Urothelium cell line (cell line): ENCODE measurements around the gene TOLLIP.

ENCODE experiments used
- DNase-seq: peaks from one replicate; pipeline ENCODE4 v3.0.0; 2011; ENCODE audit warnings: low spot score, mixed read lengths
- FAIRE-seq: peaks from 2 replicates; lab custom pipeline; 2011; peaks lifted over from hg19 to GRCh38; lab: Jason Lieb, UNC

The TOLLIP gene

DNA sequence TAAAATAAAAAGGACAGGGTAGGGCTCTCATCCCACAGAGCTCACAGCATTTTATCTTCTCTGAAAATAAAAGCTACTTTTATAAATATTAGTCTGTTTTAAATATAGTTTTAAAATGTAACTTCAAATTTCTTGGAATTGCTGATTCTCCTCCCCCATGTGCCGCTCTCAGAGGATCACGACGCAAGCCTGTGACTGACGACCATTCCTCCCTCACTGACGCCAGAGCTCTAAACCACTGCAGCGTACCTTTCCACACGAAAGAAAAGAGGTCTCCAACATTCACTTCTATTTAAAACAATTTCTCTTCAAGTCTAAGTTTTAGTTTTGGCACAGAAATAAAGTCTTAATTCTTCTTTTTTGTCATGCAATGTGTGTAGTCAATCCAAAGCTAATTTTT lies 9.3 kb downstream of the TOLLIP start:
- FAIRE-seq (no peak), DNase-seq (no peak)

GRCh38 chr11:1299621-1300020 lies 9.8 kb downstream of the TOLLIP start:
- no peak for FAIRE-seq
- no peak for DNase-seq

DNA sequence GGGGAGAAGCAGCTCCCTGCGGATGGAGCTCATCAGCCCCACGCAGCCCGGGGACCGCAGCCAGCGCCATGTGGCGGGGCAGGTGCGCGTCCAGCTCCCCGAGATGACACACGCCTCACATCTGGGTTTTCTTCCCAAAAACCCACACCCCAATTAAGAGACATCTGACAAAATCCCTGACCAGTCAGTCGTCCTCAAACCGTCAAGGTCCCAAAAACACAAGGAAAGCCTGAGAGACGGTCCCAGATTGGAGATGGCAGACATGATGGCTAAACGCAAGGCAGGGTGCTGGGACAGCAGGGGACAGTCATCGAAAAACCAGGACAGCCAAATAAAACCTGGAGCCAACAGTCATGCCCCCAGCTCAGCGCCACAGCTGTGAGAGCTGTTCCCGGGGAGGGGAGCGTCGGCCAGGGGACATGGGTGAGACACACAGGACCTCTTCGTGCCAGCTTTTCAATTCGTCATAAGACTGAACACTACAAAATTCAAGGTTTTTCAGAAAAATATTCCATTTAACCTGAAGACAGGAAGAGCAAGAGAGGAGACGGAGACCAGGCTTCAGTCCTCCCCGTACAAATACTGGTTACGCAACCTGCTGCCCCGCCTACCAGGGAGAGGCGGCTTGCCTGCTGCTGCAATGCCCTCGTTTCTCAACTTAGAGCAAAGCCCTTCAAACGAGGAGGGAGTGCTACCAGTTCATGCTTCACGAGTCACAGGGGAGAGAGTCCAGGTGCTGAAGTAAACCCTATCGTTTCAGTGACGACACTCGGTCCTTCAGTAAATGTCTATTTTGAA lies 10.5 kb downstream of the TOLLIP start:
- DNase-seq (no peak), FAIRE-seq (no peak)

GRCh38 chr11:1297576-1298473 lies 11.6 kb downstream of the TOLLIP start:
- DNase-seq (no peak), FAIRE-seq (no peak)

GRCh38 chr11:1297011-1297575 lies 12.3 kb downstream of the TOLLIP start:
- DNase-seq (no peak), FAIRE-seq (no peak)

GRCh38 chr11:1296287-1296686 lies 13.1 kb downstream of the TOLLIP start:
- FAIRE-seq, result no peak
- no peak for DNase-seq

DNA sequence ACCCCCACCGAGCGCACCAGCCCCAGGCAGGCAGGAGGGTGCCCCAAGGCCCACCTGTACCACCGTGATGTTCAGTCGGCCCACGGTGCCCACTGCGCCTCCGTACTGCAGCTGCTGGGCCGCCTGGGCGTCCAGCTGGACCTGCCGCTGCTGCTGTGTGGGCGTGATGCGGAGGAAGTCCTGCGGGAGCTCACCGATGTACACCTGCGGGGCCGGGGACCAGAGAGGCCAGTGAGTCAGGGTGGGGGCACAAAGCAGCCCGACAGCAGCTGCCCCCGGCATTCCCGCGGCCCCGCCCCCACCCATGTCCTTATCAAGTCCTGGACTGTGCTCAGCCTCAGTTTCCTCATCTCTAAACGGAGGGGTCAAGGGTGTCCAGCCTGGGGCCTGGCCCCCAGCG lies 13.8 kb downstream of the TOLLIP start:
- FAIRE-seq, result no peak
- DNase-seq, result no peak

GRCh38 chr11:1295086-1295485 lies 14.3 kb downstream of the TOLLIP start:
- FAIRE-seq, result no peak

GRCh38 chr11:1293619-1294015 lies 15.8 kb downstream of the TOLLIP start:
- DNase-seq (no peak), FAIRE-seq (no peak)

More at GRCh38 chr11:1295086-1295485, 14.3 kb downstream of the TOLLIP start:
- no peak for DNase-seq

GRCh38 chr11:1292644-1293618 lies 16.5 kb downstream of the TOLLIP start:
- no peak for DNase-seq
- FAIRE-seq, result no peak

- no peak for DNase-seq
- no peak for FAIRE-seq
Observed at GRCh38 chr11:1292018-1292643, 17.3 kb downstream of the TOLLIP start.

DNA sequence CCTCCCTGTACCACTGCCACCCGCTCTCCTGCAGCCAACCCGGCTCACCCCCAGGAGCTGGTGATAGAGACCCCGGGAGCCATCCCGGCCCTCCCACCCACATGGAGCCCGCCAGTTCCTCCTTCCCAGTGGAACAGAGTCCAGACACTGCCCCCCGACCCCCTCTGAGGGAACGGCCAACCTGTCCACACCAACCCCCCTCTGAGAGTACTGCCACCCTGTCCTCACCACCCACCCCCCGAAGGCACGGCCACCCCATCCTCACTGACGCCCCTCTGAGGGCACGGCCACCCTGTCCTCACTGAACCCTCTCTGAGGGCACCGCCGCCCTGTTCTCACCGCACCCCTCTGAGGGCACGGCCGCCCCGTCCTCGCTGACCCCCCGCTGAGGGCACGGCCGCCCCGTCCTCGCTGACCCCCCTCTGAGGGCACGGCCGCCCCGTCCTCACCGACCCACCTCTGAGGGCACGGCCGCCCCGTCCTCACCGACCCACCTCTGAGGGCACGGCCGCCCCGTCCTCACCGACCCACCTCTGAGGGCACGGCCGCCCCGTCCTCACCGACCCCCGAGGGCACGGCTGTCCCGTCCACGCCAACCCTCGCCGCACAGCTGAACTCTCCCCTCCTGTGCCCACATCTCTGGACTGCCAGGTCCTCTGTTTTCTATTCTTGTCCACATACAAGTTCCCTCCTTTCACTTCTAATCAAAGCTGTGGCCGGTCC lies 18.0 kb downstream of the TOLLIP start:
- FAIRE-seq (no peak), DNase-seq (no peak)

DNA sequence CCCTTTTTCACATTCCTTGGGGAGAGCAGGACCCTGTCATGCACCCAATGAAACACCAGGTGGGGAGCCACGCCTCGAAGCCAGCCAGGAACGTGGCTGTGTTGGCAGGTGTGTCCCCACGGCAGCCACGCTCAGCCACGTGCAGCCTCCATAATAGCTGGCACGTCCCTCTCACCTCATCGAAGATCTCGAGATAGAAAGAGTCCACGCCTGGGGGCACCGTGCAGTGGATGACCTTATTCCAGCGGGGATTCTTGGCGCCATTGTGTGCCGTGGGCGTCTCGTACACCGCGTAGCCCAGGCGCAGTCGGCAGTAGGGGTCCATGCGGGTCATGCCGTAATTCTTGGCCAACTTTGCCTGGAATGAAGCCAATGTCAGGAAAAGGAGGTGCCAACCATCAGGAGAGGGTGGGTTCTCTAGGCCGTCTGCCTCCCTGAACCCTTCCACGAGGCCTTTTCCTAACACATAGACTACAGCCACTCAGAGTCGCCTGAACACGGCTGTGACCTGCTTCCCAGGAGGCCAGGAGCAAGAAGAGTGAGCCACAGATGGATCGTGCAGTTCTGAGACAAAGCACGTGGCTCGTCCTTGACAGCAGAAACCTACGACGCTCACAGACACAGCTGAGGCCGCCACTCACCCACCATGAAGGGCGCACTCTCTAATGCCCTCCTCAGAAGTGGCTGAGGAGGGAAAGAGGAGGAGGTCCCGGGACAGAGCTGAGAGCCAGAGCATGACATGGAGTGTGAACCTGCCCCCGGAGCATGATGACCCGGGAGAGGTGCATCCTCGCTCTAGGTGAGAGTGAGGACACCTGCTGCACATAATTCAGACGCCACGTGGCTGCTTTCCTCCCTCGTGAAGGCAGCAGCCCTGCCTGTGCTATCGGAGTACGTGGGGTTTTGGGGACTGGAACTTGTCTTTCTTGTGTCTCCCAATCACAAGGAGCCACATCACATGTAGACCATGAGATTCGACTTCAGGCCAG lies 19.1 kb downstream of the TOLLIP start:
- no peak for DNase-seq
- FAIRE-seq, result no peak

DNA sequence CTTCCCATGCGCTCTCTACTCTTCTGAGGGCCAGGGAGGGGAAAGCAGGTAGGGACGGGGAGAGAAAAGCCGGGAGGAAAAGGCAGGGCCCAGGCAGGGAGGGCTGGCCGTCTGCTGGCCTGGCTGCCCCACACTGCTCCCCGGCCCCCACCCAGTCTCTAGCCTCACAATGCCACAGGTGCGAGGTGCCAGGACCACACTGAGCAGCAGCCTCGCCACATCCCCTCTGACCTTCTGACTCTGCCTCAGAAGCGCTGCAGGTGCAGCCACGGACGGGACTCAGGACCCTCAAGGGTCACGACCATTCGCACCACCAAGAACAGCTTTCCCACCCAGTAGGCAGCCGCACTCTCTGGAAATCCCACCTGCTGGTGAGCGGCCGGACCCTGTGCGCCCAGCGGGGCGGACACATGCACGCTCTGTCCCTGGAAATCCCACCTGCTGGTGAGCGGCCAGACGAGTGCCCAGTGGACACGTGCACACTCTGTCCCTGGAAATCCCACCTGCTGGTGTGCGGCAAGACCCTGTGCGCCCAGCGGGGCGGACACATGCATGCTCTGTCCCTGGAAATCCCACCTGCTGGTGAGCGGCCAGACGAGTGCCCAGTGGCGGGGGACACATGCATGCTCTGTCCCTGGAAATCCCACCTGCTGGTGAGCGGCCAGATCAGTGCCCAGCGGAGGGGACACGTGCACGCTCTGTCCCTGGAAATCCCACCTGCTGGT lies 20.1 kb downstream of the TOLLIP start:
- FAIRE-seq (no peak), DNase-seq (no peak)

DNA sequence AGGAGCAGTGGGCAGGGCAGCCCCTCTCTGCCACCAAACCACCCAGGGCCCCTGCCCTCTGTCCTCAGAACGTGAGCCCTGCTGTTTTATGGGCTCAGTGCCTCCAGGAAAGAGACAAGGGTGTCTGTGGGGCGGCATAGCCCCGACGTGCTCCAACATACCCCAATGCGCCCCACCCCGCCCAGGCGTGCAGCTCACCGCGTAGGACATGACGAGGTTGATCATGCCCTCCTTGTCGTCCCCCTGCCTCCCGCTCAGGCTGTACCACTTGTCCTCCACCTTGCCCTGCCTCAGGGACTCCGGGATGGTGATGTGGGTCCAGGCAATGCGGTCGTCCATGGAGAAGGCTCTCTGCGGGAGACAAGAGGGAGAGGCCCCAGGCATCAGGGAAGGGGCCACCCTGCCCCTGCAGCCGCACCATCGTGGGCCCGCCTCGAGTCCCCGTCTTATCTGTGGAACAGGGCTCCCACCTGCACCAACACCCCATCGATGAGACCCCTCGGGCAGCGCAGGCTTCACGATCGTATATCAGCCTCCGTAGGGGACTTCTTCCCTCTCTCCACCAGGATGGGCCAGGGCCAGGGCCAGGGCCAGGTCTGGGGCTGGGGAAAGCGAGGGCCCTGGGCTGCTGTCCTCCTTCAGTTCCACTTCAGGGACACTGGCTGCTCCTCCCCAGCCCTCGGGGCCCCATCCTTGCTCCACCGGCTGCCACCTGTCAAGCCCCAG lies 20.8 kb downstream of the TOLLIP start:
- no peak for DNase-seq
- FAIRE-seq, result no peak

DNA sequence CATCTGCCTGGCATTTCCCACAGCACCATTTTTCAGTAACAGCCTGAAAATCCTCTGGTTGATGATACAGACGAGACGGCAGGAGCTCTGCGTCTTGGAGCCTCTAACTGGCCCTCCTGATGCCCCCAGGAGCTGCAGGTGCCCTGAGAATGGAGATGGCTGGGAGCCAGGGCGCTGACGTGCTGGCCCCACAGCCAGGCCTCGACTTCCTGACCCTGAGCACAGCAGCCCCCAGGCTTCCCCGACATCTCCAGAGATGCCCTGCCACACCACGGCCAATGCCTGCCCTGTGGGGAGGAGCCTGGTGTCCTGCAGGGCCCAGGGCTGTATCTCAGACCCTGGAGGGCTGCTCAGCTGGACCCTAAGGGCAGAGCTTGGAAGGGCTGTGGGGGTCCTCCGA lies 21.5 kb downstream of the TOLLIP start:
- FAIRE-seq, result no peak
- DNase-seq, result no peak

- no peak for DNase-seq
- no peak for FAIRE-seq
Observed at GRCh38 chr11:1285876-1286275, 23.6 kb downstream of the TOLLIP start.
